Stimulated activated CD8-positive, alpha-beta memory T cell treated with anti-CD3 and anti-CD28 coated beads, Interleukin-4, amount 100 ng/mL, for 24 hours (primary cell): Measurements from ENCODE around the gene PHF24.
"Not testable (repeated sequence)": the region's sequence is repeated elsewhere in the genome, so short reads cannot be mapped to it uniquely, and the experiment has no call there.

Experiments
- DNase-seq: peaks from one replicate; pipeline ENCODE4 v3.0.0-alpha.2; 2020; ENCODE audit warnings: low read depth

Gene PHF24

DNA sequence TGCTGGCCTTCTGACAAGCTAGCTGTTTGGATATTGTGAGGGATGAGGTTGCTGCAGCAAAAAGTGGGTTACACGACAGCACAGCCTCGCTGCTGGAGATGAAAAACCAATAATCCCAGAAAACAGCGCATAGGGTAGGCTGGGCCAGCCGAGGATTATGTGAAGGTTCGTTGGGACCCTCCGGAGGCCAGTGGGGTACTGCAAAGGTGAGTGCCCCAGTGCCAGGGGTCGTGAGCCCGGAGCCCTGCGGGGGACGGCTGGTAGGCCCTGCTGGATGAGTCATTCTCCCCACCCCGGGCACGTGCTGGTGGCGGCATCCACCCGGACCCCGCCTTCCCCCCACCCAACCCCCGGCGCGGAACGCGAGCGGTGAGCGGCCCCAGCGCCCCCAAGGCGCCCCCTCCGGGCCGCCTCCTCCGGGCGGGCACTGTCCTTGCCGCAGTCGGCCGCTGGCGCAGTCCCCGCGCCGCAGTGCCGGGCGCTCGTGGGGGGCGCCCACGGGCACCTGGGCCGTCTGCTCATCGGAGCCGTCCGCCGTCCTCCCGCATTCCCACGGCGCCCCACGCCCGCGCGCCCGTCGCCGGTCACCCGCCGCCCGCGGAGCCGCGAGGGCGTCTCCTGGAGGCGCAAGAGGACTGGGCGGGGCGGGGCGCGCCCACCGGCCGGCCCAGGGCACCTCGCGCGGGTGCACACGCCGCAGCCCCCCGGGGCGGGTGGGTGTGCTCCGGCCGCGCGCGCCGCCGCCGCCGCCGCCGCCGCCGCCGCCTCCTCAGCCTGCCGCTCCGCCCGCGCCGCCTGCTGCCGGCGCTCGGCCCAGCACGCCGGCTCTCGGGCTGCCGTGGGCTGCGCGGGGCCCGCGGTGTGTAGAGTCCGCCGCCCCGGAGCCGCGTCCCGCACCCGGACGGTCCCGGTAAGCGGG is at the start of gene PHF24:
Gene PHF24, plus strand, starts transcription at position 794 of the 919 bp plus-strand sequence. CDS start 13,014 bp downstream, outside the sequence.
- DNase-seq: no peak

DNA sequence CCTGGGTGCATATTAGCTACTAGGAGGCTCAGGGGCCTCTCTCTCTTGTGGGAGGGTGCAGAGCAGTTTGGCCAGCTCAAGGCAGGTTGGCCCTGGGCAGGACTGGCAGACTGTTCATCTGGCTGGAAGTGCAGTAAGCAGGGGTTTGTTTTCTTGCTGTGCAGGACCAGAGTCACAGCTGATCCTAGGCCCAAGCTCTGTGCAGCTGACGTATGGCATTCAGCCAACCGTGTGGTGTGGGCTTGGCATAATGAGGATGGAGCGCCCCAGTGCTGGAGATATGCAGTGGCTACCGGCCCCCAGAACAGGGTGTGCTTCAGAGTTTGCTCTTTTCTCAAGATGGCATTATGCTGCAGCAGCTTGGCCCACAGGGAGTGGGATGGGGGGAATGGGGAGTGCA is 31.0 kb upstream of the PHF24 start:
- no peak for DNase-seq

DNA sequence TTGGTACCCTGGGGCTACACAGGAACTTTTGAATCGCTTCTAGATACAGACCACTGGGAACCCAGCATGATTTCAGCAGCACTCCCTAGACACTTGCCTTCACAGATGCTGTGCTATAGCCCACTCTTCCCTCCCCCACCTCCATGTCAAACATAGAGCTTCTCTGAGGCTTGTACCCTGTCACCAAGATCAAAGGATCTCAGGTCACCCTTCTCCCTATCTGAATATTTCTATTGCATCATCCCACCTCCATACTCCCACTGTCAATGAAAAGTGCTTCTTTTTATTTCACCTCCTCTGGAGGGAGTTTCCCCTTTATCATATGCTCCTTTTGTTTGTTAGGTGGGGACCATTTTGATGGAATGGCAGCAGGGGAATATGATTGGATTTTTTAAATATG is 29.2 kb upstream of the PHF24 start:
- peak; percentile 0 for DNase-seq

DNA sequence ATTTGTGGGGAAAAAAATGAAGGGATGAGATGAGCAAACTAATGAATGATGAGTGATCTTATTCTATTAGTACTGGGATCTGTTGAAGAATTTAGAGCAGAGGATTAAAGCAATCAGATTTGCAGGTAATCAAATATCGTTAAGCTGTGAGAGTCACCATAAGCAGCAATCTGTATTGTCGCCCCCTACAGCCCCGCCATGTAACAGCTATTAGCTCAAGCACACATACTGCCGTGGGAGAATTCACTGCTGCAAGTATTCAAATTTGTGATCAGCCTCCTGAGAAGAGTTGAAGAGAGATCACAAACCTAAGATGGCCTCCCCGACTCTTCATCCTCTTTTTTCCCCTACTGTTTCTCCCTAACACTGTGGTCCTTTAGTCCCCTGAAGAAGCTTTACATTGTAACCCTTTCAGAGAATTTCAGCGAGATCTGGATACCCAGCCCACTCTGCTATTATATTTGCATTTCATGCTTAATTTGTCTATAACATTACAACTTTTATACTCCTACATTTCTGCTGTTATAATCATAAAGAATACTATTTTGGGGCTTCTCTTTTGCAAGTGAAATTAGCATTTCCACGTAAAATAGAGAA is 28.5 kb upstream of the PHF24 start:
- DNase-seq: peak; percentile 24

DNA sequence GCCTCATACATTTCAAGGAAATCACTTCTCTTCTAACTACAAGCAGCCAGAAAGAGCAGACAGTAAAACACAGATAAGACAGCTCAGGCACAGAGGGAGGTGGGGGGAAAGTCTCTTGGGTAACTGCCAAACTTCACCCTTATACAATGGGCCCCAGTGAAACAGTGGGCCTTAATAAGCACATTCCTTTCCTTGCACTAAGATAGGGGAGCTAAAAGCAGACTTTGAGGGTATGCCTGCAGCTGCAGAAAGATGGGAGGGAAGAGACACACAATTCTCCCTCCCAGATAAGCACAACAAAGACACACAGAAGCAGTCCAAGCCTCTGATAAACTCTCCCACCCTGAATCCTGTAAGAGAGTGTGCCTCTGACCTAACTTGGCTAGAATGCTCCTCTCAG is 18.1 kb upstream of the PHF24 start:
- not testable (repeated sequence) for DNase-seq

DNA sequence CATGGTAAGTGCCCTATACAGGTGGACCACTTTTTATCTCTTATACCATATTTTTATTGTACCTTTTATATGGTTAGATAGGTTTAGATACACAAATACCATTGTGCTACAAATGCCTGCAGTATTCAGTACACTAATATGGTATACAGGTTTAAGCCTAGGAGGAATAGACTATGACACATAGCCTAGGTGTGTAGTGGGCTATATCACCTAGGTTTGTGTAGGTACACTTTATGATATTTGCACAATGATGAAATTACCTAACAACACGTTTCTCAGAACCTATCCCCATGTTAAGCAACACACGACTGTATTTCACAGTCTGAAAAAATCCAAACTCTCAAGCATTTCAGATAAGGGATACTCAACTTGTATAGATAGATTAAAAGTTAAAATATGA is 9.6 kb upstream of the PHF24 start:
- no peak for DNase-seq

DNA sequence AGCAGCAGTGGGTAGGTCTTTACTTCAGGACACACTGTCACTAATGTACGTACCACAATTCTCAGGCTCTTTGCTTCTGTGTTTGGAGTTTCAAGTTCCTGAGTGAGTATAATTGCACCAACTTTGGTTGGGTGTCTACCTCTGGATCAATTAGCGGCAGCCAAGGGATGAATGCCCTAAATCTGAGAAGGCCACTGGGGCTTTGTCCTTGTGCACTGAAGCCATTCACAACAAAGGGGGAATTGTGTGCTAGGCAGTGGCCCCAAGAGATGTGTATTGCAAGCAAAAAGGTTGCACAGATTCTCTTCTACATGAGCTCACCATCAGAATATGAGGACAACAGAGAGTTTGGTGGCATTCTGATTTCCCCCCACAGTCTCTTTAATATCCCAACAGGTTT is 3.9 kb upstream of the PHF24 start:
- no peak for DNase-seq

DNA sequence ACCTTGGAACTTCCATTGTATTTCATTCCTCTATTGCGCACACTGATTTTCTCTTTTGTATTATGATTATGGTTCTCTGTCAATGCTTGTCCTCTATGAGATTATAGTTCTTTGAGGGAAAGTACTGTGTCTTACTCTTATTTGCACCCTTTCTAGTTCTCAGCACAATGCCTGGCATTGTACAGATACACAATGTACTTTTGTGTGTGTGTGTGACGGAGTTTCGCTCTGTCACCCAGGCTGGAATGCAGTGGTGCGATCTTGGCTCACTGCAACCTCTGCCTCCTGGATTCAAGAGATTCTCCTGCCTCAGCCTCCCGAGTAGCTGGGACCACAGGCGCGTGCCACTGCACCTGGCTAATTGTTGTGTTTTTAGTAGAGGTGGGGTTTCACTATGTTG is 2.0 kb upstream of the PHF24 start:
- DNase-seq: not testable (repeated sequence)

DNA sequence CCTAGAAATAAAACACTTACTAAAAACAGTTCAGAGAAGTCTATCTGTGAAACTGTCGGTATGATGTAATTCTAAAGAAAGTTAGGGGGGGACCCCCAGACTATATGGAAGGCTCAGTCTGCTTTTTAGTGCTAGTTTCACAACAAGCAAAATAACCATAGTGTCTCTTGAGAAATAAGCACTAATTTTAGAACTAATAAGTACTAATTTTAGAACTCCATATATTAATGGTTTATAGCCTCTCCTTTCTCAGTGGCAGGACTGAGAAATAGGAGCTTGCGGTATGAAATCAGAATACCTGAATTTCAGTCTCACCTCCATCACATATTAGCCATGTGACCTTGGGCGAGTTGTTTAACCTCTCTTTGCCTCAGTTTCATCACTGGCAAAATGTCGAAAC is 1.4 kb upstream of the PHF24 start:
- DNase-seq: no peak

DNA sequence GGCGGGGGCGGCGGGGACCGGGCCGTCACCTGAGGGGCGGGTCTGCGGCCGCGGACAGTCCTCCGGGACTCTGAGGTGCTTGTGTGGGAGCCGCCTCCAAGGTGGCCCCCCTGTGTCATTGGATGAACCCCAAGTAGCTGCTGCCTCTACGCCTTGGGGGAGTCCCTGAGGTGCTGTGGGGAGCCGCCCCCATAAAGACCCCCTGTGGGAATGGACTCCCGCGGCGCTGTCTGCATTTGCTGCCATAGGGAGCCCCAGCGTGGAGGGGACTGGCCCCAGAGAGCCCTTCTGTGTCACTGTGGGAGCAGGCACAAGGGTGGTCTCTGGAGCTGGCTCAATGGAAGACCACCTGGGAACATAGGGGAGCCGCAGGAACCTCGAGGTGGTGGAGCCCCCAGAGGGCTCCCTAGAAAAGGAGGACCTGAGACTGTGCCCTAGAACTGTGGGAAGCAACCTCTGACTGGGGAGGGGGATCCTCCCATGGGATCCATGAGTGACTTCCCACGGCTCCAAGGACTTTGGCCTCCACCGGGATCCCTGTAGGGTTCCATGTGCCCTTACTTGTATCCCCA is 412 bp downstream of the PHF24 start:
- no peak for DNase-seq

DNA sequence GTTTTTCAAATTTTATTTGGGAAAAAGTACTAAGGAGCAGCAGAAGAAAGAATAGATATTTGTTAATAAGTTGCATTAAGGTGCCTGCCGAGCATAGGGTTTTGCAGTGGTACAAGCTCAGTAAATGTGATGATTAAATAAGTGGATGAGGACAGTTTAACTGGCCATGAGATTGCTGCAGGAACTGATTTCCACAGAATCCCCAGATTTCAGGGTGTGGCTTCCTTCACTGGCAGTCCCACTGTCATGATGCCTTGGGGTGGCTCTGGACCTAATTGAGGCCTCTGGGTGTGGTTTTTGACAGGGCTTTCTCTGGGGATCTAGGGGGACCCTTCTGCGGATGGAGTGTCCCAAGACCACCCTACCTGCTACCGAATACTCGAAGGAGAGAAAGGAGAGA is 1.4 kb downstream of the PHF24 start:
- DNase-seq: no peak

DNA sequence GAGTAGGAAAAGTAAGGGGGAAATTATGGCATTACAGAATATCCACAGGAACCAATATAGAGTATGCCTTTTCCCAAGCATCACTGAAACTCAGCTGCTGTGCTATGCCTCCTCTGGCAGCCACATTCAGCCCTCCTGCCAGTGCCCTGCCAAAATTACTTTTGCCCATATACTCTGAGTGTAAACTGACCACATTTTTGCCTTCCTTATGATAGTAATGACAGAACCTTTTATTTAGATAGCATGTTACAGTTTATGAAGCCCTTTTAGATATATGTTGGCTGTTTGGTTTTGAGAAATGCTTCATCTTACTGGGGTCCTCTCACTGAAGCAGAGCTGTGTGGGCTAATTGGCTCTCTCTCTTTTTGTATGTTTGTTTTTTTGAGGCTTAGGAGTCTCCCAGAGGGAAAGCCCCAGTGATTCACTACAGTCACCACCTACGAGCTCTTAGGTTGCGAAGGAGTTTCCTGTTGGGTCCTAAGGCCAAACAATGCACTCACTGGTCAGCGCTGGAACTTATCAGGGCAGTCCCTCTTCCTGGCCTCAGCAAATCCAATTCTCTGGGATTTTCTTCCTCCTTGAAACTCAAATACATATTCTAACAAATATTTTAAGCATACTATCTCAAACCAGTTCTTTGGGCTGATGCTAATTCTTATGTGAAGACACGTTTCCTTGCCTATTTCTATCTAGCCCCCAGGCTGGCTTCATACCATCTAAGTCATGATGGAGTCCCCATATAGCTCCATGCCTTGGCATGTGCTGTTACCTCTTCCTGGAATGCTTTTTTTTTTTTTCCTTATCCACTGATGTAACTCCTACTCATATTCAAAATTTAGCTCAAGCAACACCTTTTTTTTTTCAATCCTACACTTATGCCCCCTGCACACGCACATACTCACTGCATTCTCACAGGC is 3.7 kb downstream of the PHF24 start:
- DNase-seq: no peak

DNA sequence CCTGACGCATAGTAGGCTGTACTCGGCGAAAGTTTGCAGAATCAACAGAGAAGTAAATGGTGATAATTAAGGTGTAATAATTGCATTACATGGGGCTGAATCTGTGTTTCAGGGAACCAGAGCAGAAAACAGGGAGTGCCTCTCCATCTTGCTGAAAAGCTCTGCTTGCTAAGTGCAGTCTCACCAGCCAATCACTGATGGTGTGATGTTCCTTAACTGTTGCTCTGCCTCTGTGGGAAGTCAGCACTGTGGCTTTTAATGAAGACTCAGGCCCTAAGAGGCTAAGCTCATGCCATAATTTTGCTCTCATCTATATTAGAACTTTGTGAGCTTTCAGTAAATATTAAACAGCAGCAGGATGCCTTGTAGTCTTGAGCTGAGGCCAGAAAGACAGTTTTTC is 4.5 kb downstream of the PHF24 start:
- DNase-seq: no peak

DNA sequence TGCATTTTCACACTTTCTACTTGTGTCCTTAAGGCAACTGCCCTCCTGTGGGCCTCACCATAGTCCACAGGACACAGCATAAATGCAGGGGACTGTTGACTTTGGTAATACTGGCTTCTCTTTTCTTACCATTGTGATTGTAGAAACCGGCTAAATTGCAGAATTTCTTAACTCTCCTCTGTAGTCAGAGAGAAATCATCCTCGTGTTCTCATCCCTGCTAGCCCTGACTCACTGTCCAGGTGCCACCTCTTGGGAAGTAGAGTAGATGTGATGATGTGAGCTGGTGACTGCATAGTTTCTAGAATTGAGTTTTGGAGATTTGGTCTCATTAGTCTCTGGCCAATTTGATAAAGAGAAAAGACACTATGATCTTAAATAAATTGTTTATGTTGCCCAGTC is 5.5 kb downstream of the PHF24 start:
- DNase-seq: no peak

DNA sequence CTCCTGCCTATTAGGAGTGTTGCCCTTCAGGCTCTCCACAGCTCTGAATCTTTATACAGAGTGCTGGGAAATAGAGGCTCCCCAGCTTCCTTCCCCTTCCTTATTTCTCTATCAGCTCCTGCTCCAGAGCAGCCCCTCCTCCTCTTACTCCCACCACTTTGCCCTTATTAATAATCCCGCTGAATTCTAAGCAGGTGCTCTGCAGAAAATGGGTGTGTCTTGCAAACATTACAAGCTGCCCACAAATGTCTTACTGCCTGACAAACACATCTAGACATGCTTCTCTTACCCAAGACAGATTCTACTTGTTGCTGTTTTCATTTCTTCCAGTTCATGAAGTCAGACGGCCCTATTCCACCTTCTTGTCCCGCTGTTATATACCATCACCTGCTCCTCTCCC is 6.4 kb downstream of the PHF24 start:
- no peak for DNase-seq

DNA sequence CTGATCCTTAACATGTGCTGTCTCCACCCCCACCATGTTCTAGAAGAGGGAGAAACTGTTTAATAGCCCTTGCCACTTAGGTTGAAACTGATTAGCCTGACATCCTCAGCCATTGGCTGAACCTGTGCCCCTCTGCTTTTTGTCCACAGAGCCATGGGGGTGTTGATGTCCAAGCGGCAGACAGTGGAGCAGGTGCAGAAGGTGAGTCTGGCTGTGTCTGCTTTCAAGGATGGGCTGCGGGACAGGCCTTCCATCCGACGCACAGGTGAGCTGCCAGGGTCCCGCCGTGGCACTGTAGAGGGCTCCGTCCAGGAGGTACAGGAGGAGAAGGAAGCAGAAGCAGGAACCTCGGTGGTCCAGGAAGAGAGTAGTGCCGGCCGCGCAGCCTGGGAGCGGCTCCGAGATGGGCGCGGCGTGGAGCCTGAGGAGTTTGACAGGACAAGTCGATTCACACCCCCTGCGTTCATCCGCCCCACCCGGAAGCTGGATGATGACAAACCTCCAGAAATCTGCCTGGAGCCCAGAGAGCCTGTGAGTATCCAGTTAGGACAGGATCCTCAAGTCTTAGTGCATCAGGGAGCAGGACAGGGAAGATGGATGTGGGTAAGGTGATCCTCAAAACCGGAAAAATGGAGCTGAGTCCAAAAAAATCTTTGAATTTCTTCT is 13.2 kb downstream of the PHF24 start:
- DNase-seq: no peak

DNA sequence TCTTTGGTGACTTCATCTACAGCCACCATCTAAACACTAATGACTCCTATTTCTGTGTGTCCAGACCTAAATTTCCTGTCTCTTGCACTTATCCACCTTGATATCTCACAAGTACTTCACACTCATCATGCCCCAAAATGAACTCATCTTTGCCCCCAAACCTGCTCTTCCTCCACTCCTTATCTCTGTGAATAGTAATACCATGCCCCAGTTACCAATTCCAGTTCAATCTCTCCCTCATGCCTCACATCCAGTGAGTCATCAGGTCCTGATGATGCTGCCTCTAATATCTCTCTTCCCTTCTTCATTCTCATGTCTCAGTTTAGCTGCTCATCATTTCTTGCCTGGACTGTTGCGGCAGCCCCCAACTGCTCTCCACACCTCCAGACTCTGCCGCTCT is 16.6 kb downstream of the PHF24 start:
- DNase-seq: no peak

DNA sequence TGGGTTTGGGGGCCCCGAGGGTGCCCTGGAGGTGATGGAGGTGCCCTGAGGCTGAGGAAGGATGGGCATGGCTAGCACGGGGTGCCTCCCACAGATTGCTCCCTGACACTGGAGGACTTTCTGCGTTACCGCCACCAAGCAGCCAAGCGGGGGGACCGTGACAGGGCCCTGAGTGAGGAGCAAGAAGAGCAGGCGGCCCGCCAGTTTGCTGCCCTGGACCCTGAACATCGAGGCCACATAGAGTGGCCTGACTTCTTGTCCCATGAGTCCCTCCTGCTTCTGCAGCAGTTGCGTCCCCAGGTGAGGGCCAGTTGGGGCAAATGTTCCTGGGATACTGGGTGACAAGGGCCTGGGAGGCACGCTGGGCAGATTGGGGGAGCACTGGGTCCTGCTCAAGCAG is 18.4 kb downstream of the PHF24 start:
- DNase-seq: no peak

DNA sequence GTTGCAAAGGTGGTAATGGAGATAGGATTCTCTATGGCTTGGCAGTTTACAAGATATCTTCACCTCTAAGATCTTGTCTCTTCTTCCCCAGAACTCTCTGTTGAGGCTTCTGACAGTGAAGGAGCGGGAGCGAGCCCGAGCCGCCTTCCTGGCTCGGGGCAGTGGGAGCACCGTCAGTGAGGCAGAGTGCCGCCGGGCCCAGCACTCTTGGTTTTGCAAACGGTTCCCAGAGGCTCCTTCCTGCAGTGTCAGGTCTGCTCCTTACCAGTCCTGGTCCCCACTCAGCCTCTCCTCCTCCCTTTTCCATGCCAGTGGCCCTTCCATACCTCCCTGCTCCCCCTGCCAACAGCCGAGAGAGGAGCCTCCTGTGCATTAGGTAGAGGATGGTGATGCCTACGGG is 18.9 kb downstream of the PHF24 start:
- DNase-seq: no peak

DNA sequence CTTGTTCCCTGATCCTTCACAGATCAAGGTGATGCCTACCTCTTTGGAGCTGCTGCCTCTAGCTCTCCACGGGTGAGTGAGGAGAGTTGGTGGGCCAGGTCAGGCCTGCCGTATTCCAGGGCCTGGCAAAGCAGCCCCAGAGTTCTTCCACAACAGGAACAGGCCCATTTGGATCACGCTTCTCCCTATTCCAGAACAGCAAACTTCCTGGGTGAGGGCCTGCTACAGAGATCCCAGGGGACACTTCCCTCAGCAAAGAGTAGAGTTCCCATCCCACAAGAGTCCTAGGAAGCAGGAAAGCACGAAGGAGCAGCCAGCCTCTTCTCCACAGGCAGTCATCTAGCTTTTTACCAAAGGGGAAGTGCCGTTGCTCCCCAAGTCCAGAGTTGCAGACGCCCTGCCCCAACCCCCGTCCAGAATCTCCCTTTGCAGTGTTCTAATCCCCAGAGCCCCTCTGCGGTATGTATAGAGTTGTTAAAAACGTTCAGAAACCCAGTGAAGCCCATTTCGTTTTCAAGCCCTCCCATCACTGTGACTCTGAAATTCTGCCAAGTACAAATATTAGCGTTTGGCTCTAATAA is 22.2 kb downstream of the PHF24 start:
- no peak for DNase-seq

DNA sequence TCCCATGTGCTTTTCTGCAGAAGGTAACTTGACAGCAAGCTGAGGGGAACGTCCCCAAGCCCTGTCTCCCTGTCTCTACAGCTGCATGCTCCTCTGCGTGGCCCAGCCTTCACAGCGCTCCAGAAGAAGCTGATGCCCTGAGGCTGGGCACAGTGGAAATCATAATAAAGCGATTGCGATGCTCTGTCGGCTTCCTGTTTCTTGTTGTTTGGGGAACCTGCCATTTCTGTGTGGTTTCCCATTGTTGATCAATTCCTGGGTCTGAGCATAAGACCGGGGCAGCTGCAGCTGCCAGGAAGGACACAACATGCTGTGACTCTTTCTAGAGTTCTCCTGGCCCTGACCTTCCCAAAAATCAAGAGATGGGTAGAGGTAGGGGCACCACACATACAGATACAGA is 24.3 kb downstream of the PHF24 start:
- no peak for DNase-seq
